SK-N-SH treated with all-trans-retinoic acid at 6 μM for 48 hours (cell line): Measurements from ENCODE around the gene PLA2R1.

Experiments
- ARNTL ChIP-seq: fragments of 450-650 bp; formaldehyde crosslinking; IDR thresholded peaks from 2 replicates; pipeline ENCODE4 v1.5.0; 2020; ENCODE audit warnings: low read depth, mild to moderate bottlenecking, moderate library complexity, borderline replicate concordance
- BACH2 ChIP-seq: fragments of 250-450 bp; sonication (Bioruptor Pico); IDR thresholded peaks from 2 replicates; pipeline ENCODE4 v1.9.0; 2021; ENCODE audit warnings: mild to moderate bottlenecking, borderline replicate concordance
- GLIS3 ChIP-seq: fragments of 250-450 bp; sonication (Bioruptor Pico); IDR thresholded peaks from 2 replicates; pipeline ENCODE4 v1.5.0; 2020; ENCODE audit warnings: mild to moderate bottlenecking, moderate library complexity
- OSR1 ChIP-seq: fragments of 250-450 bp; sonication (Bioruptor Pico); IDR thresholded peaks from 2 replicates; pipeline ENCODE4 v1.8.0; 2022; ENCODE audit warnings: moderate library complexity, mild to moderate bottlenecking, inconsistent platforms
- RARB ChIP-seq: fragments of 250-450 bp; sonication (Bioruptor Pico); IDR thresholded peaks from 2 replicates; pipeline ENCODE4 v1.8.0; 2021; ENCODE audit warnings: mild to moderate bottlenecking, moderate library complexity
- TCF4 ChIP-seq: fragments of 250-450 bp; sonication (Bioruptor Pico); IDR thresholded peaks from 2 replicates; pipeline ENCODE4 v1.8.0; 2021; ENCODE audit warnings: mild to moderate bottlenecking, moderate library complexity, borderline replicate concordance
- ZFP30 ChIP-seq: fragments of 450-650 bp; formaldehyde crosslinking; IDR thresholded peaks from 2 replicates; pipeline ENCODE4 v1.5.0; 2022; ENCODE audit warnings: mild to moderate bottlenecking, moderate library complexity
- ZNF8 ChIP-seq: fragments of 450-650 bp; formaldehyde crosslinking; IDR thresholded peaks from 2 replicates; pipeline ENCODE4 v1.5.0; 2020; ENCODE audit warnings: mild to moderate bottlenecking, moderate library complexity
- TF ChIP-seq, protein P1 (sequence below): fragments of 250-450 bp; sonication (Bioruptor Pico); IDR thresholded peaks from 2 replicates; pipeline ENCODE4 v1.5.0; 2020; ENCODE audit warnings: mild to moderate bottlenecking, moderate library complexity
- TF ChIP-seq, protein P2 (sequence below): fragments of 250-450 bp; sonication (Bioruptor Pico); IDR thresholded peaks from 2 replicates; pipeline ENCODE4 v1.5.1; 2020; ENCODE audit warnings: low read depth, mild to moderate bottlenecking, moderate library complexity
- TF ChIP-seq, protein P3 (sequence below): fragments of 250-450 bp; sonication (Bioruptor Pico); IDR thresholded peaks from 2 replicates; pipeline ENCODE4 v1.8.0; 2020; ENCODE audit warnings: mild to moderate bottlenecking, moderate library complexity, borderline replicate concordance

DNA sequence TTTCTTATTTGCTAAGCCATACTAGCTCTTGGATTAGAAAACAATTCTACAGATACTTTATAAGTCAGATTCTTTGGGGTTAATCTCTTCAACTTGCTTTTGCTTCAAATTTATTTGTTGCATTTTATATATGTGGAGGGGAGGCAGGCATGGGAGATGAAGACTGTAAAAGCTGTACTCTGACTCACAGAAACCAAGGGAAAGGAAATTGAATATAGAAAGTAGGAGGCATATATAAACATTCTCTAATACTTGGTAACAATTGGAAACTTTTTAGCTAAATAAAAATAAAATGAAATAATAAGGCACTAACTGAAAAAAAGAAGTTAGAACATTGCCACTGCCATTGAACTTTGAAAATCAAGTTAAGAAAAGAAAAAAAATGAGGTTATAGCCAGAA lies 21.3 kb downstream of the PLA2R1 start:
- no peak for TF ChIP-seq OSR1
- no peak for TF ChIP-seq BACH2 (CRISPR knock-in tag)
- TF ChIP-seq RARB = no peak
- TF ChIP-seq ZFP30 (CRISPR knock-in tag) = no peak
- TF ChIP-seq, protein P1, sequence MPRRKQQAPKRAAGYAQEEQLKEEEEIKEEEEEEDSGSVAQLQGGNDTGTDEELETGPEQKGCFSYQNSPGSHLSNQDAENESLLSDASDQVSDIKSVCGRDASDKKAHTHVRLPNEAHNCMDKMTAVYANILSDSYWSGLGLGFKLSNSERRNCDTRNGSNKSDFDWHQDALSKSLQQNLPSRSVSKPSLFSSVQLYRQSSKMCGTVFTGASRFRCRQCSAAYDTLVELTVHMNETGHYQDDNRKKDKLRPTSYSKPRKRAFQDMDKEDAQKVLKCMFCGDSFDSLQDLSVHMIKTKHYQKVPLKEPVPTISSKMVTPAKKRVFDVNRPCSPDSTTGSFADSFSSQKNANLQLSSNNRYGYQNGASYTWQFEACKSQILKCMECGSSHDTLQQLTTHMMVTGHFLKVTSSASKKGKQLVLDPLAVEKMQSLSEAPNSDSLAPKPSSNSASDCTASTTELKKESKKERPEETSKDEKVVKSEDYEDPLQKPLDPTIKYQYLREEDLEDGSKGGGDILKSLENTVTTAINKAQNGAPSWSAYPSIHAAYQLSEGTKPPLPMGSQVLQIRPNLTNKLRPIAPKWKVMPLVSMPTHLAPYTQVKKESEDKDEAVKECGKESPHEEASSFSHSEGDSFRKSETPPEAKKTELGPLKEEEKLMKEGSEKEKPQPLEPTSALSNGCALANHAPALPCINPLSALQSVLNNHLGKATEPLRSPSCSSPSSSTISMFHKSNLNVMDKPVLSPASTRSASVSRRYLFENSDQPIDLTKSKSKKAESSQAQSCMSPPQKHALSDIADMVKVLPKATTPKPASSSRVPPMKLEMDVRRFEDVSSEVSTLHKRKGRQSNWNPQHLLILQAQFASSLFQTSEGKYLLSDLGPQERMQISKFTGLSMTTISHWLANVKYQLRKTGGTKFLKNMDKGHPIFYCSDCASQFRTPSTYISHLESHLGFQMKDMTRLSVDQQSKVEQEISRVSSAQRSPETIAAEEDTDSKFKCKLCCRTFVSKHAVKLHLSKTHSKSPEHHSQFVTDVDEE (CRISPR knock-in tag) = no peak
- no peak for TF ChIP-seq ZNF8 (CRISPR knock-in tag)
- no peak for TF ChIP-seq ARNTL (CRISPR knock-in tag)
- TF ChIP-seq, protein P2, sequence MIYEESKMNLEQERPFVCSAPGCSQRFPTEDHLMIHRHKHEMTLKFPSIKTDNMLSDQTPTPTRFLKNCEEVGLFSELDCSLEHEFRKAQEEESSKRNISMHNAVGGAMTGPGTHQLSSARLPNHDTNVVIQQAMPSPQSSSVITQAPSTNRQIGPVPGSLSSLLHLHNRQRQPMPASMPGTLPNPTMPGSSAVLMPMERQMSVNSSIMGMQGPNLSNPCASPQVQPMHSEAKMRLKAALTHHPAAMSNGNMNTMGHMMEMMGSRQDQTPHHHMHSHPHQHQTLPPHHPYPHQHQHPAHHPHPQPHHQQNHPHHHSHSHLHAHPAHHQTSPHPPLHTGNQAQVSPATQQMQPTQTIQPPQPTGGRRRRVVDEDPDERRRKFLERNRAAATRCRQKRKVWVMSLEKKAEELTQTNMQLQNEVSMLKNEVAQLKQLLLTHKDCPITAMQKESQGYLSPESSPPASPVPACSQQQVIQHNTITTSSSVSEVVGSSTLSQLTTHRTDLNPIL = no peak
- no peak for TF ChIP-seq GLIS3
- TF ChIP-seq, protein P3, sequence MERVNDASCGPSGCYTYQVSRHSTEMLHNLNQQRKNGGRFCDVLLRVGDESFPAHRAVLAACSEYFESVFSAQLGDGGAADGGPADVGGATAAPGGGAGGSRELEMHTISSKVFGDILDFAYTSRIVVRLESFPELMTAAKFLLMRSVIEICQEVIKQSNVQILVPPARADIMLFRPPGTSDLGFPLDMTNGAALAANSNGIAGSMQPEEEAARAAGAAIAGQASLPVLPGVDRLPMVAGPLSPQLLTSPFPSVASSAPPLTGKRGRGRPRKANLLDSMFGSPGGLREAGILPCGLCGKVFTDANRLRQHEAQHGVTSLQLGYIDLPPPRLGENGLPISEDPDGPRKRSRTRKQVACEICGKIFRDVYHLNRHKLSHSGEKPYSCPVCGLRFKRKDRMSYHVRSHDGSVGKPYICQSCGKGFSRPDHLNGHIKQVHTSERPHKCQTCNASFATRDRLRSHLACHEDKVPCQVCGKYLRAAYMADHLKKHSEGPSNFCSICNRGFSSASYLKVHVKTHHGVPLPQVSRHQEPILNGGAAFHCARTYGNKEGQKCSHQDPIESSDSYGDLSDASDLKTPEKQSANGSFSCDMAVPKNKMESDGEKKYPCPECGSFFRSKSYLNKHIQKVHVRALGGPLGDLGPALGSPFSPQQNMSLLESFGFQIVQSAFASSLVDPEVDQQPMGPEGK (CRISPR knock-in tag) = no peak
- TF ChIP-seq TCF4 (CRISPR knock-in tag) = no peak
